KG1 (cell line): ENCODE measurements around the gene CTAG1B.
"Not testable (repeated sequence)": the region's sequence is repeated elsewhere in the genome, so short reads cannot be mapped to it uniquely, and the experiment has no call there.

ENCODE experiments used
- DNase-seq: peaks from one replicate; lab custom pipeline; 2025; lab: John Stamatoyannopoulos, UW

Gene CTAG1B

DNA sequence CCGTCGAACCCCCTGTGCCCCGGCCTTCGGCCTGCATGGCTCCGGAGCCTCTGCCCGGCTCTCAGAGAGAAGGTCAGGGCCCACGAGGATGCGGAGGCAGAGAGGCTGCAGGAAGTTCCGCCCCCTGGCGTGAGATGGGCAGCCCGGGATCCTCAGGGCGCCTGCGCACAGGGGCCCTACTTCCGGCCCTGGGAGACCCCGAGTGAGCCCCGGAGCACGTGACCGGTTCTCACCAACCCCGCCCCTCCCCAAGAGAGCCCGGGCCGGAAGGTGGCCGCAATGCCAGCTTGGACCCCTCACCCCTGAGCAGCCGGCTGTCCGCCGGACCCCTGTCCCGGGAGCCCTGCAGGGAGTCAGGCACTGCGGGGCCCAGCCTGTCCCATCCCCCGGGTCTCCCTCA lies at the start of gene CTAG1B:
Gene CTAG1B, minus strand, starts transcription at position 101 of the 400 bp plus-strand sequence. Its CDS starts 64 bp downstream, at position 37.
- not testable (repeated sequence) for DNase-seq

- no peak for DNase-seq
Measured at GRCh38 chrX:154661899-154662298, 42.8 kb upstream of the CTAG1B start.

DNA sequence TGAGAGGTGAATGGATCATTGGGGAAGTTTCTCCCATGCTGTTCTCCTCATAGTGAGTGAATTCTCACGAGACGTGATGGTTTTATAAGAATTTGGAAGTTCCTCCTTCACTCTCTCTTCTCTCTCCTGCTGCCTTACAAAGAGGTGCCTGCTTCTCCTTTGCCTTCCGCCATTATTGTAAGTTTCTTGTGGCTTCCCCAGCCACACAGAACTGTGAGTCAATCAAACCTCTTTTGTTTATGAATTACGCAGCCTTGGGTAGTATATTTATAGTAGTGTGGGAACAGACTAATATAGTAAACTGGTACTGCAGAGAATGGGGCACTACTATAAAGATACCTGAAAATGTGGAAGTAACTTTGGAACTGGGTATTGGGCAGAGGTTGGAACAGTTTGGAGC lies 42.1 kb upstream of the CTAG1B start:
- no peak for DNase-seq

DNA sequence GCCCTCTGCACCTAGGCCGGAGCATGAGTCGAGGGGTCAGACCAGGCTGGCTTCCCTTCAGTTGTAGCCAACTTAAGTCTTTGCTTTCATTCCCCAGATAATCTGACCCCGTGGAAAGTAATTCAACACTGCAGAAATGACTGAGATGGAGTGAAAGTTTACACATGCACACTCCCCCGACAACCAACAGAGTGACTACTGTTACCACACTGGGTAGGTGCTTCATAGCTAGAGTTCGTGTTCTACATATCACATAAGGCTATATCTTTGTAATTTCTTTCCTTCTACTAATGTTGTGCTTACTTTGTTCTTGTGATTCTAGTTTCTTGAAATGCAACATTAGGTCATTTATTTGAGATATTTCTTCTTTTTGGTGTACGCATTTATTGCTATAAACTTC lies 41.5 kb upstream of the CTAG1B start:
- no peak for DNase-seq

GRCh38 chrX:154658957-154659356 lies 39.9 kb upstream of the CTAG1B start:
- DNase-seq: no peak

- DNase-seq: no peak
Measured at GRCh38 chrX:154658187-154658586, 39.1 kb upstream of the CTAG1B start.

DNA sequence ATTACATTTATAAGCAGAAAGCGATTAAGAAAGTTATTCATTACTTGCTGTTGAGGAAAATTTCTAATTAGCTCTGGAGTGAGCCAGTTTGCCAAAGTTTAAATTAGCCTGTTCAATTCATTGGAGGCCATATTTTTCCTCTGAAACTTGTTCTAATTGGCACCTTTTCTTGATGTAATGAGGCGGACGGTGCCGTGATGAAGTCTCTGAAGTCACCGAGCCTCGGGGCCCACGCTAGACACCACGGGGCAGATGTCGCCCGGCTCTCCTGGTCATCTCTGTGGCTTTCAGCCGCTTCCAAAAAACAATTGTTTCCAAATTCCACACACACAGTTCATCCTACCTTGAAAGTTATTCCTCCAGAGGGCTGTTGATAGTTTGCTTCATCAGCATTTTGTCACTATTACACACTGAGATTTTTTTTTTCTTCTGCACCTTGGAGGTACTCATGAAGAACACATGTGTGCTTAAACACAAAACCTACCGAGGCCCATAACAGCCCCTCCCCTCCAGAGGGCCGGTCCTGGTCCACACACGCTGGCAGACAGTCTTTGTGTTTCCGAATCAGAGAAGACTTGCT lies 38.2 kb upstream of the CTAG1B start:
- no peak for DNase-seq

DNA sequence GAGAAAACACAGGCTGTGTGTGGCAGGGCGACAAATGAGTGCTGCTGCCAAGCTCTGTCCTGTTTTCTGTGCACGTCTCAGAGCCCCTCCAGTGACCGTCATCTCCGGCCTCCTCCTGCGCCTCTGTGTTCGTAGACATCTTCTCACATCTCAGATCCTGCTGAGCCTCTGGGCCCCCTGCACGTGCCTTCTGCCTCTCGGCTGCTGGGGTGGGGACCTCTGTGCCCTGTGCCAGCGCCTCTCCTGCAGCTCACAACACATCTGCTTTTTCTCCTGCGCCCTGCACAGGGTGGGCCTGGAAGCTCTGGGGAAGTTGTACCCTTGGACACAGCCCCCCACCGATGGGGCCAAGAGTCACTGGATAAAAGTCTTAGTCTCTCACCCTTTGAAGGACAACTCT lies 36.7 kb upstream of the CTAG1B start:
- DNase-seq: no peak

DNA sequence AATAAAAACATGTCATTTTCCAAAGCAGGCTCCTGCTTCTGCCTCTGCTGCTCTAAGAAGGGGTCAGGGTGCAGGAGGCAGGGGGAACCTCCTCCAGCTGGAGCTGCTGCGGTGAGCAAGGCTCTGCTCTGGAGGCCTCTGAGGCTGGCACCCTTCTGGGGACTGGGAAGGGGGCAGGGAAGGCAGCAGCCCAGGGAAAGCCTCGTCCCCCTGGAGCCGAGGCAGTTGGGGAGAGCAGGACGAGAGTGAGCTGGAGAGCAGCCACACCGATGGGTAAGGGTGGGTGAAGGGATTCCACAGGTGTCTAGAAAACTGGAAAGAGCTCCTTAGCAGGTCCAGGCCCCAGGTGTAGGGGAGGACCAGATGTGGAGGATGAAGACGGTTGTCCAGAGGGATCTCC lies 36.3 kb upstream of the CTAG1B start:
- DNase-seq: no peak

GRCh38 chrX:154654925-154655324 lies 35.8 kb upstream of the CTAG1B start:
- no peak for DNase-seq

DNA sequence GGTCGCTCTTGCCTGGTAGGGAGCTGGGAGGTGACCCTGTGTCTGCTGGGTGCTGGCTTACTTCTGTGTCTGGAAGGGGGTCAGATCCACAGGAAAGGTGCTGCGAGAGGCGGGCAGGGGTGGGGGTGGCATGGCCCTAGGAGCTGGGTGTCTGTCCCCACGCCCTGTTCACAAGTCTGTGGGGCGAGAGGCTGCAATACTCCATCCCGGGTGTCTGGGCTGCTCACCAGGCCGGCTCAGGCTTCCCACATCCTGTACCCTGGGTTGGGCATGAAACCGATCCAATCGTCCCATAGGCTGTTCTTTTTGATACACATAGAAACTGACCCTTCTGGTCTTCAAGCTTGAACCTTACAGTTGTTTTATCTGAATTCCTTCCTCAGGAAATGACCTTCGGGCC lies 35.3 kb upstream of the CTAG1B start:
- DNase-seq: no peak

DNA sequence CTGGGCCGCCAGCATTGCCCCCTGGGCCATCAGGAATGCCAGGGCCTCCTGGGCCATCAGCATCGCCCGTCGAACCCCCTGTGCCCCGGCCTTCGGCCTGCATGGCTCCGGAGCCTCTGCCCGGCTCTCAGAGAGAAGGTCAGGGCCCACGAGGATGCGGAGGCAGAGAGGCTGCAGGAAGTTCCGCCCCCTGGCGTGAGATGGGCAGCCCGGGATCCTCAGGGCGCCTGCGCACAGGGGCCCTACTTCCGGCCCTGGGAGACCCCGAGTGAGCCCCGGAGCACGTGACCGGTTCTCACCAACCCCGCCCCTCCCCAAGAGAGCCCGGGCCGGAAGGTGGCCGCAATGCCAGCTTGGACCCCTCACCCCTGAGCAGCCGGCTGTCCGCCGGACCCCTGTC lies 34.3 kb upstream of the CTAG1B start, which contains the start of gene CTAG2:
Gene CTAG2, minus strand, starts transcription at position 167 of the 400 bp plus-strand sequence. Its CDS starts 64 bp downstream, at position 103.
- not testable (repeated sequence) for DNase-seq

- no peak for DNase-seq
Measured at GRCh38 chrX:154653048-154653401, 33.9 kb upstream of the CTAG1B start.

DNA sequence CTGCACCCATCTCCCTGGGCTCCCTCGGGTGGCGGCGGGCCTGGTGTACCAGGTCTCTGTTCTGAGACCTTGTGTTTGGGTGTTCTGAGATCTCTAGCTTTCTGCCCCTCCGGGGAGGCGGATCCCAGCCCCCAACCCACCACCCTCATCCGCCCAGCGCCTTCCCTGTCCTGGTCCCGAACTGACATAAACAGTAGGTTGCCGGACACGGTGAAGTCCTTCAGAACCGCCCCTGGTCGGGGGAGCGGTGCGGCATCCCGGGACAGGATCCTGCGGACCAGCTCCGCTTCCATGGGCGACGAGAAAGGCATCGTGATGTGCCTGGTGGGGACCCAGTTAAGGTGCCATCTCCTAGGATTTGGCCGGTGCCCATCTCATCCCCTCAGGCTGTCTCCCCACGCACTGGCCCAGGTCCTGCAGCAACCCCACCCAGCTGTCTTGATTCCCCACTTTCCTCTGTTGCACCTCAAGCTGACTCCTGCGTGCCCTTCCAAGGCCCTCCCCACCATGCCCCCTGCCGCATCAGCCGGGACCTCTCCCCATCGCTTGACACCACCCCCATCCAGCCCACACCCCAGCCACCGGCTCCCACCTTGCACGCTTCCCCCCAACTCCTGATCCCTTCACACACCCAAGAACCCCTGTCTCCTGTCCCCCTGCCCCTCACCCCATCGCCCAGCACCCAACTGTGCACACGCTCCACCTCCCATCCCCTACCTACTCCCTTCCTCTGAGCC lies 33.4 kb upstream of the CTAG1B start:
- no peak for DNase-seq

GRCh38 chrX:154650221-154650510 lies 31.1 kb upstream of the CTAG1B start:
- no peak for DNase-seq

- no peak for DNase-seq
Measured at GRCh38 chrX:154649503-154650220, 30.6 kb upstream of the CTAG1B start.

DNA sequence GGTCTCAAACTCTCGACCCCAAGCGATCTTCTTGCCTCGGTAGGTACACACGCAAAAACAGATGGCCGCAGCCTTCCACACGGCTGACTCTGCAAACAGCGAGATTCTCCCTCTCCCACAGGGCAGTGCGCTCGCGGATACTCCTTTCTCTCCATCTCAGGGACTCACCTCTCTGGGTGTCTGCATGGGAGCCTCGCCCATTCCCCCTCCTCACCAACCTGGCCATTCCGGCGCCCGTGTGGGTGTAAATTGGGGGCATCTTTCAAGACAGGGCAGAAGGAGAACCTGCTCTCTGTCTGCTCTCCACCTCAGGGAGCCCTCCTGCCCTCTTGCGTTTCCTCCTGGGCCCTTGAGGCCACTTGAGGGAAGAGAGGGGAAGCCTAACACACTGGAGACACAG lies 29.8 kb upstream of the CTAG1B start:
- no peak for DNase-seq

DNA sequence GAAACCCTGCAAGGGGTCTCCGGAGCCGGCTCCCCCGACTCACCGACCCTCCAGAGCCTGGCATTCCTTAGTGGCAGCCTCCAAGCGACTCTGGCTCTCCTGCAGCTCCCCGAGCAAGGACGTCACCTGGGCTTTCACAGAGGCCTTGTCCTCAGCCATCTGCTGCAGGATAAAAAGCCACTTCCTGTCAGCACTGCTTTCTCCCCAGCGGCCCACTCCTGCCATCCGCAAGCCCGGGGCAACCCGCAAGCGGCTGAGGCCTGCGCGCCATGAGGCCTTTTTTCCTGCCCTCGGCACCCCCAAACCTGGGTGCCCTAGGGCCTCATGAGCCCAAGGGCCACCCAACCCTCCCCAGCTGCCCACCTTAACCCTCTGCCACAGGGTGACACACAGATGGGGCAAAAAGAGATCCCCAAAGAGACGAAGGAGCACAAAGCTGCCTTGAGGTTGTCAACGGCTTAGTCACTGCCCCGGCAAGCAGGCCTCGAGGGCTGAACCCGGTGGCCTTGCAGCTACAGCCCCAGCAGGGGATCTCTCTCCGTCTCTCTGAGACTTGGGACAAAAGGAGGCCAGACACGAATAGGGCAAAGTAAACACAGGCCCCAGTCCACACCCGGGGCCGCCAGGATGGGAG lies 26.8 kb upstream of the CTAG1B start:
- not testable (repeated sequence) for DNase-seq

- not testable (repeated sequence) for DNase-seq
Measured at GRCh38 chrX:154643708-154644107, 24.6 kb upstream of the CTAG1B start.

DNA sequence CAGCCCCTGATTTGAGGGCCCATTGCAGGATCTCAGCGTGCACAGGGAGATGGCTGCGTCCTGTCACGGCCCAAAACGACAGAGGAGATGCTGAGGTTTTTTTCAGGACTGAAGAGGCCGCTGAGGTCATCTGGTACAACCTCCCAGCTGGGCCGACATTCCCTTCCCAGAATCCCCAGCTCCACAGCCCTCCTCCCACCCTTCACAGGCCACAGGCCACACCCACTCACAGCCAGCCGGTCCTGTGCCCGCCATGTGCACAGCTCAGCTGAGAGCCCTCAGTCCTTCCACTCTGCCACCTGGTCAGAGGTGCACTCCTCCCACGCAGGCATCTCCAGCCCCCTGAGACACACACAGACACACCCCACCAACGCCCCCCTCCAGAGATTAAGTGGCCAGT lies 22.7 kb upstream of the CTAG1B start:
- not testable (repeated sequence) for DNase-seq

DNA sequence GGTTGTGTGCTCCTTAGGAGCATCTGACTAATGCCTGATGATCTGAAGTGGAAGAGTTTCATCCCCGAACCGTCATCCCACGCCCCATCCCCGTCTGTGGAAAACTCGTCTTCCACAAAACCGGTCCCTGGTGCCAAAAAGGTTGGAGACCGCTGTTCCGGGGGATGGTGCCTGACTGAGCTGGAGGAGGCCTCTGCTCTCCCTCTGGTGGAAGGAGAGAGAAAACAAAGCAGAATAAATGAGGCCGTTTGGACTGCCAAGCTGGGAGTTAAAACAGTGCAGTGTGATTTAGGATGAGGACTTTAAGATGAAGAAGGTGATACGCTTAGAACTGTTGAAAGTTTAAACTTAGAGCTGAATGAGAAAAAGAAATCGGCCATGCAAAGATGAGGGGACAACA lies 14.6 kb upstream of the CTAG1B start:
- DNase-seq: not testable (repeated sequence)

GRCh38 chrX:154630949-154631348 lies 11.9 kb upstream of the CTAG1B start:
- DNase-seq: not testable (repeated sequence)

DNA sequence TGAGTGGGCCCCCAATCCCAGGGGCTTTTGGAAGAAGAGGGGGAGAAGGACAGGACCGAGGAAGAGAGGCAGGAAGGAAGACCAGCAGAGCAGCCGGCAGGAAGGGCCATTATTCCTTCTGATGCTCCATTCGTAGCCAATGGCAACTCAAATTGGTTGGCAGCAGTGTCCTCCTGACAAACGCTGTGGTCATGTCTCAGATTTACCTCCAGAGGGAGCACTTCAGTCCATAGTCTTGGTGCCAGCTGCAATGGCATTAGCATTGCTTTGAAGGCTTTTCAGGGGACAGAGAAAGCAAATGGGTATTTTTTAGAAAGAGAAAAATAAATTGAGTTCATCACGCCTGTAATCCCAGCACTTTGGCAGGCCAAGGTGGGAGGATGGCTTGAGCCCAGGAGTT lies 9.9 kb upstream of the CTAG1B start:
- DNase-seq: not testable (repeated sequence)
